A673 (cell line): ENCODE results near the gene C5. TPM values are rescaled to one million over a fixed set of nuclear protein-coding genes. Genes with fewer than 3 reads are reported as not detected.

Source experiments
- BruUV-seq: library from RNA; stranded (reverse); fragments of 400-500 nt; replicated peaks from 2 replicates; lab custom pipeline; 2021; lab: Mats Ljungman, UMichigan
- CTCF ChIA-PET: fragments of 300-600 bp; sonication (Branson Sonifier 250); formaldehyde crosslinking; loops from one replicate; lab custom pipeline; 2022; ENCODE audit warnings: antibody characterized with exemption; lab: Charles Lee
- POLR2A ChIA-PET: fragments of 300-600 bp; sonication (Branson Sonifier 250); formaldehyde crosslinking; loops from one replicate; lab custom pipeline; 2022; ENCODE audit warnings: antibody characterized with exemption; ENCODE audit not compliant: low non-redundant PET; lab: Charles Lee
- DNase-seq: peaks from one replicate; pipeline ENCODE4 v3.0.0-alpha.2; 2015; ENCODE audit warnings: low spot score
- H3K27ac ChIP-seq: fragments of 200-600 bp; sonication (generic); 2 replicates; pipeline ENCODE4 v1.5.1; 2016; ENCODE audit warnings: mixed run types, low read depth, mild to moderate bottlenecking, mixed read lengths, antibody characterized with exemption, low read length; ENCODE audit not compliant: poor library complexity, severe bottlenecking
- H3K27me3 ChIP-seq: fragments of 200-600 bp; sonication (generic); replicated peaks from 2 replicates; pipeline ENCODE4 v1.6.1; 2017; ENCODE audit warnings: mixed run types, low read depth, mild to moderate bottlenecking, mixed read lengths, antibody characterized with exemption, low read length; ENCODE audit not compliant: insufficient read depth, poor library complexity
- H3K36me3 ChIP-seq: fragments of 200-600 bp; sonication (generic); 2 replicates; pipeline ENCODE4 v1.6.1; 2016; ENCODE audit warnings: mixed run types, mild to moderate bottlenecking, mixed read lengths, antibody characterized with exemption, low read length; ENCODE audit not compliant: insufficient read depth, poor library complexity, severe bottlenecking
- H3K4me1 ChIP-seq: fragments of 200-600 bp; sonication (generic); 2 replicates; pipeline ENCODE4 v1.6.1; 2017; ENCODE audit warnings: mixed run types, mild to moderate bottlenecking, mixed read lengths, antibody characterized with exemption, low read length; ENCODE audit not compliant: insufficient read depth, poor library complexity, severe bottlenecking
- H3K4me3 ChIP-seq: fragments of 200-600 bp; sonication (generic); 2 replicates; pipeline ENCODE4 v1.5.1; 2016; ENCODE audit warnings: low read depth, mixed run types, mild to moderate bottlenecking, mixed read lengths, low read length; ENCODE audit not compliant: poor library complexity, severe bottlenecking
- H3K9me3 ChIP-seq: fragments of 200-600 bp; sonication (generic); 2 replicates; pipeline ENCODE4 v1.6.1; 2016; ENCODE audit warnings: mixed run types, low read depth, mild to moderate bottlenecking, mixed read lengths, antibody characterized with exemption, low read length; ENCODE audit not compliant: poor library complexity, severe bottlenecking
- CTCF ChIP-seq: fragments of 300-800, 200-600 bp; sonication (generic); conservative IDR thresholded peaks from 2 replicates; pipeline ENCODE4 v1.5.1; 2017; ENCODE audit warnings: low read depth, mild to moderate bottlenecking, antibody characterized with exemption, low read length, moderate library complexity, mixed read lengths
- EZH2 ChIP-seq: fragments of 200-600 bp; sonication (generic); IDR thresholded peaks from 2 replicates; pipeline ENCODE4 v1.6.1; 2017; ENCODE audit warnings: borderline replicate concordance, low read depth, mild to moderate bottlenecking, mixed read lengths, antibody characterized with exemption, low read length; ENCODE audit not compliant: poor library complexity, severe bottlenecking
- intact Hi-C: fragments of 100-400 bp; cut with micrococcal nuclease; formaldehyde crosslinking; loops from one replicate; pipeline ENCODE4 v1.10.0; 2022; ENCODE audit not compliant: unreplicated experiment
- total RNA-seq: library from RNA; stranded (reverse); gene quantifications from 2 replicates; pipeline ENCODE4 v1.2.3, GENCODE V29; 2021

Gene C5
- total RNA-seq, 1 experiment from 2014 or later, result 4.4 TPM

GRCh38 chr9:120936764-120937122, 113.3 kb downstream of the C5 start:
- no peaks in the 10 kb centered on the region for H3K36me3 ChIP-seq
- no peak overlapping the region for H3K27ac ChIP-seq
- peaks cover 30% of the 10 kb centered on the region for H3K4me1 ChIP-seq
- ChIA-PET CTCF (interaction anchor here (1.1 to 1.5 kb wide), 3 partner anchors 11 to 317 kb away, joined by 3 to 5 read pairs (median 3); no protein-coding TSS in a partner anchor), POLR2A (no interaction called here)
- no peak for DNase-seq
- no peaks in the 10 kb centered on the region for H3K9me3 ChIP-seq
- TF ChIP-seq EZH2, result no peak
- TF ChIP-seq CTCF, result peak; percentile 24; the same call in 1 of the 2 replicates
- no TSS peak for BruUV-seq
- H3K4me3 ChIP-seq, result no peak overlapping the region
- intact Hi-C loops, result loop anchor here (1.0 to 5.0 kb wide), 3 partner anchors 59 to 319 kb away; partner anchors contain the start of gene PHF19
- H3K27me3 ChIP-seq, result no peaks in the 10 kb centered on the region

GRCh38 chr9:120936011-120936763, 113.9 kb downstream of the C5 start:
- TF ChIP-seq EZH2 (no peak), CTCF (peak; percentile 96)
- Histone ChIP-seq H3K4me1 (peaks cover 36% of the 10 kb centered on the region), H3K27me3 (no peaks in the 10 kb centered on the region), H3K27ac (peak overlapping the region; percentile 51), H3K36me3 (no peaks in the 10 kb centered on the region), H3K4me3 (no peak overlapping the region), H3K9me3 (no peaks in the 10 kb centered on the region)
- no TSS peak for BruUV-seq
- intact Hi-C loops, result loop anchor here (1.0 to 5.0 kb wide), 3 partner anchors 59 to 319 kb away; partner anchors contain the start of gene PHF19
- peak; percentile 89 for DNase-seq
- POLR2A ChIA-PET, result no interaction called here
- CTCF ChIA-PET, result interaction anchor here (0.7 to 1.5 kb wide), 4 partner anchors 10 to 316 kb away, joined by 3 to 5 read pairs (median 4); no protein-coding TSS in a partner anchor

- CTCF ChIA-PET, result no interaction called here
- no peak for TF ChIP-seq EZH2
- no peak for TF ChIP-seq CTCF
- Histone ChIP-seq H3K9me3 (no peaks in the 10 kb centered on the region), H3K27ac (peak overlapping the region; percentile 51), H3K36me3 (no peaks in the 10 kb centered on the region), H3K4me1 (peaks cover 38% of the 10 kb centered on the region), H3K27me3 (no peaks in the 10 kb centered on the region), H3K4me3 (no peak overlapping the region)
- BruUV-seq, result no TSS peak
- POLR2A ChIA-PET, result no interaction called here
- intact Hi-C loops, result loop anchor here (5.0 kb wide), 2 partner anchors 58 to 318 kb away; partner anchors contain the start of gene PHF19
- DNase-seq, result peak; percentile 94
These were observed 114.7 kb downstream of the C5 start for GRCh38 chr9:120935383-120935857.
